Heart left ventricle (tissue), 13 donors: ENCODE results near the gene CDC23.

ENCODE experiments used
- POLR2A ChIP-seq, 2 donors: fragments of 450-650 bp; IDR thresholded peaks; one replicate each; pipeline ENCODE4 v1.6.1; 2017; ENCODE audit warnings: antibody characterized with exemption in 2 of 2, mild to moderate bottlenecking in 2 of 2, moderate library complexity in 2 of 2
- TF ChIP-seq, protein P1 (sequence below), 12 donors: fragments of 200-600 bp; sonication (generic) in 4 of 12; IDR thresholded peaks; one replicate each; pipeline versions ENCODE4 v1.5.0 to v1.8.0; 2018 to 2022; ENCODE audit warnings: antibody characterized with exemption in 12 of 12, mild to moderate bottlenecking in 5 of 12
- donor health status: ischemic (EF 13 %, LVEDD 7.1; RV severe dilation, severe dysfunction).
- donor health status: DM: no; HTN: yes; CAD: no.
- donor health status: DM: no; HTN: no; CAD: no.
- donor health status: ischemic (EF 25% LVEDD 6.9; RV normal size, moderate dysfunction).
- donor health status: ischemic (EF 25% LVEDD 5.7; RV mildly dilated, moderate dysfunction).
- donor health status: ischemic (EF 35%, LVEDD 5.7; RV mildly dilated, moderate dysfunction).
- donor health status: nonischemic (EF 11% LVEDD 7.7; RV severe dilation, severe dysfunction).
- donor health status: DM: yes; HTN: yes; CAD: no.
- donor health status: PGD.
- donor health status: ischemic (EF 29% LVEDD 5.4; RV normal size, mild dysfunction).
- donor health status: nonischemic (EF 23%, LVEDD 6.1; RV moderate dilation, normal function).

DNA sequence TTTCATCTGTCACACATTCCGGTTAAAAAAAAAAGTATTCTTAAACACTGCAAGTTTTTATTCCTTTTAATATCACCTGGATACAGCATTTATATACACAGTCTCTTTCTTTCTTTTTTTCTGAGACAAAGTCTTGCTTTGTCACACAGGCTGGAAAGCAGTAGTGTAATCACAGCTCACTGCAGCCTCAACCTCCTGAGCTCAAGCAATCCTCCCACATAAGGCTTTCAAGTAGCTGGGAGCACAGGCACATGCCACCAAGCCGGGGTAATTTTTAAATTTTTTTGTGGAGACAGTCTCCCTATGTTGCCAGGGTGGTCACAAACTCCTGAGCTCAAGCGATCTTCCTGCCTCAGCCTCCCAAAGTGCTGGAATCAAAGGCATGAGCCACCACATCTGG, 20.3 kb downstream of the CDC23 start:
- TF ChIP-seq, protein P1, sequence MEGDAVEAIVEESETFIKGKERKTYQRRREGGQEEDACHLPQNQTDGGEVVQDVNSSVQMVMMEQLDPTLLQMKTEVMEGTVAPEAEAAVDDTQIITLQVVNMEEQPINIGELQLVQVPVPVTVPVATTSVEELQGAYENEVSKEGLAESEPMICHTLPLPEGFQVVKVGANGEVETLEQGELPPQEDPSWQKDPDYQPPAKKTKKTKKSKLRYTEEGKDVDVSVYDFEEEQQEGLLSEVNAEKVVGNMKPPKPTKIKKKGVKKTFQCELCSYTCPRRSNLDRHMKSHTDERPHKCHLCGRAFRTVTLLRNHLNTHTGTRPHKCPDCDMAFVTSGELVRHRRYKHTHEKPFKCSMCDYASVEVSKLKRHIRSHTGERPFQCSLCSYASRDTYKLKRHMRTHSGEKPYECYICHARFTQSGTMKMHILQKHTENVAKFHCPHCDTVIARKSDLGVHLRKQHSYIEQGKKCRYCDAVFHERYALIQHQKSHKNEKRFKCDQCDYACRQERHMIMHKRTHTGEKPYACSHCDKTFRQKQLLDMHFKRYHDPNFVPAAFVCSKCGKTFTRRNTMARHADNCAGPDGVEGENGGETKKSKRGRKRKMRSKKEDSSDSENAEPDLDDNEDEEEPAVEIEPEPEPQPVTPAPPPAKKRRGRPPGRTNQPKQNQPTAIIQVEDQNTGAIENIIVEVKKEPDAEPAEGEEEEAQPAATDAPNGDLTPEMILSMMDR (IDR thresholded peaks at IDR 0.05) = no peak
- TF ChIP-seq POLR2A (IDR thresholded peaks at IDR 0.05) = no peak
